HG02588 (cell line): Measurements from ENCODE around the gene CLASP2.
"Not testable (repeated sequence)": the region's sequence is repeated elsewhere in the genome, so short reads cannot be mapped to it uniquely, and the experiment has no call there.

Source experiments
- ATAC-seq: cut with Tn5 transposase; IDR thresholded peaks from one replicate; pipeline ENCODE4 v1.9.1; 2021; ENCODE audit warnings: mild to moderate bottlenecking, moderate library complexity; ENCODE audit not compliant: unreplicated experiment

CLASP2 gene

DNA sequence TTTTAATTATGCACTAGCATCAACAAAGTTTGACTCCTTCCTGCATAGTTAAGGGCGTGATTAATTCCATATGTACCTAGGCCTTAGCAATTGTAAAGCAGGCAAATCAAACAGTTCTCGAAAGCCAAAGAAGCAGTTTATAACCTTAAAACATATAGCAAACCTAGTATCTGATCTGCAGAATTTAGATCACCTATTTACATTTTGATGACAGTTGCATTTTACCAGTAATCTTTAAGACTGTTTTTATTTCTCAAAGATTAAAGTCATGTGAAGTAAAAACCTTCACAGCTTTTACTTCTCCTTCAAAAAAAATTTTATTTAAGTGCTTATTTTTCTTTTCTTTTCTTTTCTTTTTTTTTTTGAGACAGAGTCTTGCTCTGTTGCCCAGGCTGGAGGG is 257.0 kb downstream of the CLASP2 start:
- ATAC-seq = no peak

DNA sequence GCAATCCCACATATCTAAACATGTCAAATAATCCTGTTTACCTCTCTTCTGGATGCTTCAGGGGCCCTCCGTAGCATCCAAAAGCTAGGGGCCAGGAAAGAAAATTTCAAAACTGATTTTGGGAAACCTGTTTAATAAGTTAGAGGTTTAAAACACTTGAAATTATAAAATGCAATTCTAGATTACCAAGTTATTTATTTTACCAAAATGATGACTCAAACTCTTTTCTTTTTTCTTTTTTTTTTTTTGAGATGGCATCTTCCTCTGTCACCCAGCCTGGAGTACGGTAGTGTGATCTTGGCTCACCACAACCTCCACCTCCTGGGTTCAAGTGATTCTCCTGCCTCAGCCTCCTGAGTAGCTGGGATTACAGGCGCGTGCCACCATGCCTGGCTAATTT is 258.5 kb downstream of the CLASP2 start:
- not testable (repeated sequence) for ATAC-seq

GRCh38 chr3:33458446-33458845 is 259.6 kb downstream of the CLASP2 start:
- no peak for ATAC-seq

GRCh38 chr3:33456756-33457155 is 261.3 kb downstream of the CLASP2 start:
- no peak for ATAC-seq

- no peak for ATAC-seq
These were observed 264.7 kb downstream of the CLASP2 start for GRCh38 chr3:33453331-33453761.

- not testable (repeated sequence) for ATAC-seq
These were observed 266.1 kb downstream of the CLASP2 start for GRCh38 chr3:33451994-33452393.

DNA sequence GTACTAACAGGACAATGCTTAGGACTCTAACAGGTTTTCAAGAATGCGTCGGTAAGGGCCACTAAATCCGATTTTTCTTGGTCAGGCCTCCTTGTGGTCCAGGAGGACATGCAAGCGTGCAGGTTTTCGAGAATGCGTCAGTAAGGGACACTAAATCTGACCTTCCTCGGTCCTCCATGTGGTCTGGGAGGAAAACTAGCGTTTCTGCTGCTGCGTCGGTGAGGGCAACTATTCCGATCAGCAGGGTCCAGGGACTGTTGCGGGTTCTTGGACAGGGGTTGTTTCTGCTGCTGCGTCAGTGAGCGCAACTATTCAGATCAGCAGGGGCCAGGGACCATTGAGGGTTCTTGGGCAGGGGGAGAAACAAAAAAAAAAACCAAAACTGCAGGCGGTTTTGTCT is 270.1 kb downstream of the CLASP2 start:
- ATAC-seq = no peak

GRCh38 chr3:33447256-33447625 is 270.8 kb downstream of the CLASP2 start:
- not testable (repeated sequence) for ATAC-seq
